HG03565 (cell line): Measurements from ENCODE around the gene GHR.

Experiments used
- ATAC-seq: cut with Tn5 transposase; IDR thresholded peaks from one replicate; pipeline ENCODE4 v1.9.1; 2021; ENCODE audit warnings: mild to moderate bottlenecking, moderate library complexity; ENCODE audit not compliant: unreplicated experiment

GHR gene

DNA sequence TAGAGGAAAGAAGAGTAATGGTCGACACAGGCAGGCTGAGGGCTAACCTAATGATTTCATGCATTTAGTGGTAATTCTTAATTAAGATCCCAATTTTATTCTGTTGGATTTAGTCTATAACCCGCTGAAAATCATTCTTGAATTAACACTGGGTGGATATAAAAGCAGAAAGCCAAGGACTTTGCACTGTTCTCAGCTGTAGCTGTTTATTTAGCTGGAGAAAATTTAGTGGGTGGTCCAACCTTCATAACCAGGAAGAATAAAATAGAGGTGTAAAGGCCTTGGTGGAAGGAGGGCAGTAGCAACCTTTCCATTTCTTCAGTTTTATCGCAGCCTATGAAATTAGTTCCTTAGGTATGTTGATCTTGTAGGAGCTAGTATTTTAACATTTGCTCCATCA lies 92.3 kb downstream of the GHR start:
- ATAC-seq: no peak

DNA sequence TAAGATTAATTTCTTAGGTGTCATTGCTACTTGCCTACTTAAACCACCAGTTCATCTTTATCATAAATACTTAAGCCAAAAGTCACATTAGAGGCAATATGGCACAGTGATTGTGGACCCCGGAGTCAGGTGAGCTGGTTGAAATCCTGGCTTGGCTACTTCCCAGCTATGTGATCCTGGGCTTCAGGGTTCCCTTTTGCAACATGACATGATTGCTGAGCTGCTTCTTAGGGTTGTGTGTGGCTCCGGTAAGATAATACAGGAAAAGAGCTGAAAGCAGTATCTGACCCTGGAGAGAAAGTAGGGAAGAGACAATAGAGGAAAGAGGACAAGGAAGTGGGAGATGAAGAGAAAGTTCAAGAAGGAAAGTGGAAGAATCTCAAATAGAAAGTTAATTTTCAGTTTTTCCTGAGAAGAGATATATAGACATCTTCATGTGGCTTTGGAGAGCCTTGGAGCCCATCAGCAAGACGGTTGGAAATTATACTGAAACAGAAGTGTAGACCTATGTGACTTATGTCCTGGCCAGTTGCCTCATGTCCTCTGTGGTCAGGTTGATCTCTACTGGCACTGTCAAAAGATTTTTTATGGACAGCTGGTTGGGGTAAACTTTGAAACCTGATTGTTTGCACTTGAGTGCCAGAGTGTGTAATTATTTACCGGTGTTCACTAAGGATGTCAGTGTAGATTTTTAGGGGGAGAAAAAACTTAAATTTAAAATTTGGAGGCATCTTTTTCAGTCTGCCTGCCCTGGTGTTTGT lies 93.2 kb downstream of the GHR start:
- ATAC-seq: no peak

DNA sequence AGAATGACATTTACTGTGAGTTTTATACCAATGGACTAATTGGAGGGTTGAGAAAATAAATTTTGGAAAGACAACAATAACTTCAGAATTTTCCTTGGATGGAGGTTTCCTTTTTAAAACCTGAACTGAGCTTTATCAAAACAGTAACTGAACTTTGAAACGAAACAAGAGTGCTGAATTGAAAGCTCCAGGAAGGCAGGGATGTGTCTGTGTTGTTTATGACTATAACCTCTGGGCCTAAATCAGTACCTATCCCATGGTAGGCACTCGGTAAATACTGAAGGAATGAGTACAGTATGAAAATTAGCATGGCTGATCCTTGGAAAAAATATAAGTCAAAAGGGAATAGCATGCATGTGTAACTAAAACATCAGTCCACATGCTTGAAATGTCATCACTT lies 93.9 kb downstream of the GHR start:
- ATAC-seq: no peak

DNA sequence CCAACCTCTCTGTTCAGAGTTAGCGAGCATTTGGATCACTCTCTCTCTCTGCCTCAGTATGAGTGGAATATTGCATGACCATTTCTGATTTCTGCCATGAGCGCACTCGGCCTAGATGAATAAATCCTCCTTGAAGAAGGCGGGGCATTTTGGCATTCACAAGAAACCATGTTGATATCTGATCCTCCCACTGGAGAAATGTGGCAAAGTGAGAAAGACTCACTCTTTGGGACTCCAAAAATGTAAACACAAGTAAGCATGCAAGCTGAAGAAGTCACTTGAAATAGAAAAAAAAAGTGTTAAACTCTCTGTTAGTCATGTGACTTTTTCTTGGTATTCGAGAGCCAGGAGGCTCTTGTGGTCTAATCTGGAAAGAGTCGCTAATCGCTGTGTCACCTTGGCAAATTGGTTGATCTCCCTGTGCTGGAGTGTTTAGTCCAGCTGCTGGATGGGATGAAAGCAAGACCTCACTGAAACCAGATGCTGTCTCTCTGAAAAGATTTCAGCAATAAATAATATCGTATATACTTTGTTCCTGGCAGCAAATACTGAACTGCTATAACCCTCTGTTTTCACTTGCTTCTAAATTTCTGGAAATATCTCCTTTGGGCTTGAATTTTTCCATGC lies 95.5 kb downstream of the GHR start:
- ATAC-seq: no peak

DNA sequence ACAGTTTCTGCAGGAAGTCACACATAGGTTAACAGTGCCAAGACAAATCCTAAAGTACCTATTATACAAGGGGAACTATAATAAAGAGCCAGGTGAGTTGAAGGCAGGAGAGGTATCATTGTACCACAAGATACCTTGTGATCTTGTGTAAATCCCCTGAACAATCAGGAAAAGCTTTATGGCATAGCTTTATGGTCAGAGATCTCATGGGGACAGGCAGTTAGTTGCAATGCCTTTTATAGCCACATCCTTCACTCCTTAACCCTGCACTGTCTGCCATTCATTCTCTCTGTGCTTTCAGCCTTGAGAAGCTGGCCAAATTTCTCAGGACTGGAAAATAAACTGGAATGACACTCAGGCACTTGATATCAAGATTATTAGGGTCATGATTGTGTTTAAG lies 97.0 kb downstream of the GHR start:
- ATAC-seq: no peak

DNA sequence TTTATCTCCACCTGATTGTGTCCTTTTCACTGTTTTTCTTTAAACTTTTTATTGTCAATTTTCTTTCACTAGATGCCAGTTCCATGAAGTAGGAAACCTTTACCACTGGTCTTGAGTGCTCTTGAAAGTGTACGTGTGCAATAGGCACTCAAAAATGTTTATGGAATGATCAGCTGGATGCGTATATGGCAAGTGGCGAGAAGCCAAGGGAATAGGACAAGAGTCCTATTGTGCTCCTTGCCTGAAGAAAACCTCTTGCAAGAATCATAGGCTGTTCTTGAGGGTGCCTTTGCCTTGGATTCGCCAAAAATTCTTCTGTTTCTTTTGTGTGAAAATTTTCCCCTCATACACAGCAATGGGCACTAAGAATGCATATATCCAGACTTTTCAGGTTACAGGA lies 97.7 kb downstream of the GHR start:
- no peak for ATAC-seq

DNA sequence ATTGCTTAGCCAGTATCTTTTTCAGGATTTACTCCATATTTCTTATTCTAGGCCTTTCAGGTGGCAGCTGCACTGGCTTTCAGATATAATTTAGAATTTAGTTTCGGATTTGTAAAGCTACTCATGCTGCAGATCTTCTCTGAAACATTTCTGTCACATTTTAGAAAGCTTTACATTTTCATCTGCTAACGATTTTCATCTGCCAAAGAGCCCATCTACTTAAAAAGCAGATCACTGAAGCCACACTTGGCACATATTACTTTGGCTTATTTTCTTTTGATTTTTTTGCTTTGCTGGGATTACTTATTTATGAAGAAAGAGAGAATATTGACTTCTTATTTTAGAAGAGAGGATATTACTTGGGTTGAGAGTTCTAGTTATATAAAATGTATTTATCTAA lies 98.2 kb downstream of the GHR start:
- ATAC-seq: no peak

DNA sequence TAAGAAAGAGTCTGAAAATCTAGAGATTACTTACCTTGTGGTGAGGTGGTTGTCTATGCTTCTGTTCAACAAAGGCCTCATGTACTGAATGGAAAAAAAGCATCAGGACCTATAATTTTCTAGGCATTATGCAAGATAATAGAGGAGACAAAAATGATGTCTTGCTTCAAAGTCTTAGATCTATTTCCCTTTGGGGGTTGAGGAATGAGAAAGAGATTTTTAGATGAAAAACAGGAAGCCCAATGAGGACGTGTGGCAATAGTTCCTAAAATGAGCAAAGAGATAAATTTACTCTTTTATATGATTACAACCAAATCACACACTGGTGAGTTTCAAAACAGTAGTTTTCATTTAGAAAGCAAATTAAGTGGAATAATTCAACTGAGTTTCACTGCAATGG lies 99.5 kb downstream of the GHR start:
- no peak for ATAC-seq

DNA sequence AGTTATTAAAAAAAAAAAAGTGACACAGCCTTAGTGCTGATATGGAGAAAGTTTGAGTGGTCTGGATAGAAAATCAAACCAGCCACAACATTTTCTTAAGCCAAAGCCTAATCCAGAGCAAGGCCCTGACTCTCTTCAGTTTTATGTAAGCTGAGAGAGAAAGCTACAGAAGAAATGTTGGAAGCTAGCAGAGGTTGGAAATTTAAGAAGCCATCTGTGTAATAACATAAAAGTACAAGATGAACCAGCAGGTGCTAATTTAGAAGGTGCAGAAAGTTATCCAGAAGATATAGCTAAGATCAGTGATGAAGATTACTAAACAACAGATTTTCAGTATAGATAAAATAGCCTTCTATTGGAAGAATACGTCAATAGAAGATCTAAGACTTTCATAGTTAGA lies 102.9 kb downstream of the GHR start:
- no peak for ATAC-seq

DNA sequence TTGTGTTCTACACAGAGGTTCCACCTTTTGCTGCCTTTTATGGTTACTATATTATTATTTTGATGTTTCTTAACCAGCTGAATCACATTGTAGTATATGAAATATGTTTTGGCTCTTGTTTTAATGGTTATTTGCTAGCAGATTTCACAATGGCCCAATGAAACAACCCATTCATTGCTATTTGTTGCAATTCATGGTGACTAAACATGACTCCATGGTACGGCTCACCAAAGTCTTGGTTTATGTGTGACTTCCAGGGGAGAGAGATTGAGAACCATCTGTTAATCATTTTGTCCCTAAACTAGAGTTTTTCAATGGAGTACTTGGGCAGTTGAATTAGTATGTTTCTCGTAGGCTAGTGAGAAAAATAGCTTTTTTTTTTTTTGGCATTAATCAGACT lies 108.4 kb downstream of the GHR start:
- no peak for ATAC-seq

DNA sequence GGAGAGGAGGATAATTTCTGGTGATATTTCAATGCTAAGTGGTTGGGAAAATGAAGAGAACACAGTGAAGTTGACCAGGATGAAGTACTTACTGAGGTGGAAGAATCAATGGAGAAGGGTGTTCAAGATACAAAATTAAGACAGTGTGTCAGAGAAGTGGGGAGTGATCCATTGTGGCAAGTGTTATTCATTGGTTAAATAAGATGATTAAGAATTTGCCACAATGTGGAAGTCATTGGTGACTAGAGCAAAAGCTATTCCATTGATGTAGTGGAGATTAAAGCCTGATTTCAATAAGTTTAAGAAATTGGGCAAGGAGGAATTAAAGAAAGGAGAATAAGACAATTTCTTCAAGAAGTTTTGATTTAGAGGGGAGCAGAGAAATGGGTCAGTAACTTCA lies 118.9 kb downstream of the GHR start:
- ATAC-seq: no peak

DNA sequence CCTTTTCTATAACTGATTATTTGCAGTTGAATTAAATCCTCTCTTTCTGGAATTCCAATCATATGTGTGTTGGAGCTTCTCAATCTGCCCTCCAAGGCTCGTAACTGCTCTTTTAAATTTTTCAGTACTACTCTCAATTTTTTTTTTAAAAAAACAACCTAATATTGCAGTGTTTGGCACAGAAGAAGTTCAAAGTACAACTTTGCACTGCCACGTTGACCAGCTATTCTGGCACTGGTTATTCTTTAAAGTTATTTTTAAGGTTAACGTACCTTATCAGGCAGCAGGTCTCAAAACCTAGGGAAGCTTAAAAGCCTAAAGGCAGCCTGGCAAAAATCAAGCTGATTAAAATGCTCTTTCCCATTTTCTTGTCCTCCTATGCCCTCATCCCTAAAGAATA lies 120.5 kb downstream of the GHR start:
- no peak for ATAC-seq

DNA sequence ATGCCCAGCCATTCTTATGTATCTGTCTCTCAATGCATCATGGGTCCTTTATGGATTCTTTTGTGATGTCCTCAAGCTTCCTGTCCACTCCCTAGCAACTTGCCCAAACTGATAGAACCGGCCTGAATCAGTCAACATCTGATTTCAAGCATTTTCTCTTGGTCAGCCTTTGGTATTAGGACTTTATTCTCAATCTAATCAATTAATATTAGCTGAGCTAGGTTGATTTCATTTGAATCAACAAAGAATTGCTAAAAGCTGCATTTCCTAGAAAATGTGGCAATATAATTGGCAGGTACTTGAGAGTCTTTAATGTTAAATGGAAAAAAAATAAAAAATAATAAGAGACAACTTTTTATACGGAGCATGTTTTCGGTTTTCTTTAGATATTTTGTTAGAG lies 121.8 kb downstream of the GHR start:
- ATAC-seq: no peak

DNA sequence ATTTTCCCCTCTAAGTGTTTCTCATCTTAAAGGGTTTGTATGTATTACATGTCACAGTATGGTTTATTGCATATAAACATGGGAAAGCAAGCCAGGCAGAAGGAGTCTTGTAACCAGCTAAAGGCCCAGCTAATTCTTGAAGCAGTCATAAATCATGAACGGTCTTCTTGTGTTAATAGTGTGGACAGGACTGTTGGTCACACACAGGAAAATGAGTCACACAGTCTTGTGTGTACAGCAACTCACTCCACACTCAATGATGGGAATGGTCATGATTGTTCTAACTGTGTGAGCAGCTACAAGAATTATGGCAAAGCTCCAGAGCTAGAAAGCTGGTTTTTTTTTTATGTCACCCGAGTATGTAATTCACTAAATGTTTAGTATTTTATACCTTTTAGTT lies 123.9 kb downstream of the GHR start:
- no peak for ATAC-seq

DNA sequence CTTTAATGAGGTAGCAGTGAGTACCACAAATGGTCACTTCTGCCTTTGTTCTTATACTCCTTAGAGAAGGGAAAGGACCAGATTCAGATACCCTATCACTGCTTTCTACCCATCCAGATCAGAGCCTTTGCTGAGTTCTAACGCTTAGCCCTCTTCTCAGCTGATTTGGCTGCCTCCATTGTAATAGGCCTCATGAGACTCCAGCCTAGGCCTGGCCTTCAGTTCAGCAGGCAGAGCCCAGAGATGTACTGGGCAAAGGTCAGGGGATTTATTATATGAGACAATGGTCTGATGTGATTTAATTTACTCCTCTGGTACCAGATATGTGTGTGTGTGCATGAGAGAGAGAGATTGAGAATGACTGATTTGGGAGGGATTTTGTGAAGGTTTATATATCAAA lies 124.7 kb downstream of the GHR start:
- no peak for ATAC-seq

DNA sequence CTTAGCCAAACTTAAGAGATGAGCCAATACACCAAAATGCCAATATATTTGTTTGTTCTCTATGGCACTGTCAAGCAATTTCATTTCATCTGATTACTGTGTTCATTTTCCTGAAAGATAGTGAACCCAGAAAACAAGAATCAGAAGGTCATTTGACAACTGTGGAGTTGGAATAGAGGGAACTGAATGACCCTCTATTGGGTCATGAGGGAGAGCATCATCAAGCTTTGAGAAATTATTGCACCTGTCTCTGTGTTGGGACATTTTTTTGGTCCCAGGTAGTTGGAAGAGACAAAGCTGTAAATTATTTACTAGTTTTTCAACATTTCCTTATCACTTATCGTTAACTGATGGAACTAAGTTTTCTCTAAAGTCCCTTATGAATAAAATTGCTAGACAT lies 129.4 kb downstream of the GHR start:
- no peak for ATAC-seq

DNA sequence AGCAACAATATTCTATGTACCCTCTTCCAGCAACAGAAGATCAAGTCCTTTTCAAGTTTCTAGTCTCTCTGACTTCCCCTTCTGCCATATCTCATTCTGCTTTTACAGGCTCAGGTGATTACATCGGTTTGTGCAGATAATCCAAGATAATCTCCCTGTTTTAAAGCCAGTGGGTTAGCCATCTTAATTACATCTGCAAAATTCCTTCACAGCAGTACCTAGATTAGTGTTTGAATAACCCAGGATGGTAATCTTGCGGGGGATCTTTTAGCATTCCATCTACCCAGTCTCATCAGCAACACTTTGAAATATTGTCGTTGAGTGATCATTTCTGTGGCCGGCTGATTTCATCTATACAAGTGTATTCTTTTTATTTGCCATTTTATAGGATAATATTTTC lies 130.2 kb downstream of the GHR start:
- no peak for ATAC-seq

DNA sequence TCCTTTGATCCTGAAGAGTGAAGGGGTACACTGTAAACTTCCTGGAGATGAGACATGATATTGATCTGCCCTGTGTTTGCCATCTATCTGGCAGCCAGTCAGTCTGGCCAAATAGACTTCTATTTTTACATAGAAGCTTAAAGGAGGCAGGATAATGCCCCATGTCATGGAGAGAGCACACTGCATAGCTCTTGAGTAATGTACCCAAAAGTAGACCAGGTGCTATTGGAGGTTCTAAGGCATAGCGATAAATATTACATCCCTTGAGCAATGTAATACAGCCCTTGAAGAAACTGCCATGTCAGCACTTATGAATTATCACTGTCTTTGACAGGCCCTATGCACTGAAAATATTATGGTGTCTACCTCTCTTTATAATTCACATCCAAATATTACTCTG lies 131.8 kb downstream of the GHR start:
- ATAC-seq: no peak

DNA sequence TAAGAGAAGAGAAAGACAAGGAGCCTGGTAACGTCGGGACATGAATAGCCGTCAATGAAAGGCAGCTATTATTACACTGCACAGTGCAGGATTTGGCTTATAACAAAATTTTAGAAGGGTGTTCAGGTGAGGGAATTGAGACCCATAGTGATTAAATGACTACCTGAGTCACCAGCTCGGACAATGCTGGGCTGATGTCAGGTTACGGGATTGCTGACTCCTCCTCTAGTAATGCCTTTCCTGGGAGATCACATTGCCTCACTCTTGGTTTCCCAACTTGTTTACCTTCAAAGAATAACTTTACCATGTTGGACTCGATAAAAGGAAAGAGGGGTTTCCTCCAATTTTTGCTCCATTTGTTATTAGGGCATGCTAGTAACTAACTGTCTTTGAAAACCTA lies 132.6 kb downstream of the GHR start:
- no peak for ATAC-seq

DNA sequence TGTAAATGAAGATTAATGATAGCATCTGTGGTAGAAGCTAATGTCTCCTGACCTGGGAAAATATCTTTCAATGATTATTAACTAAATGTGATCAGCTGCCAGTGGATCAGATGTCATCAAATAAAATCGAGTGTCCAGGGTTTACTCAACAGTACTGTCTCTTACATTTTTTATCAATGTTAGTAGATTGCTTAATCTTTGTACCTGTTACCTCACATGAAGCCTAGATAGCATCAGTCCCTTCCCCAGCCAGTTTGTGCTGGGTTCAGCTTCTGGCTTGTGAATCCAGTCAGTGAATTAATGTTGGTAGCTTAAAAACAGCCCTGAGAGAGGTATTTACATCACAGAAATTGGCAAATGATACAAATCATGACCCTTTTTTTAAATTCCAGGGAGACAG lies 134.4 kb downstream of the GHR start:
- ATAC-seq: no peak

DNA sequence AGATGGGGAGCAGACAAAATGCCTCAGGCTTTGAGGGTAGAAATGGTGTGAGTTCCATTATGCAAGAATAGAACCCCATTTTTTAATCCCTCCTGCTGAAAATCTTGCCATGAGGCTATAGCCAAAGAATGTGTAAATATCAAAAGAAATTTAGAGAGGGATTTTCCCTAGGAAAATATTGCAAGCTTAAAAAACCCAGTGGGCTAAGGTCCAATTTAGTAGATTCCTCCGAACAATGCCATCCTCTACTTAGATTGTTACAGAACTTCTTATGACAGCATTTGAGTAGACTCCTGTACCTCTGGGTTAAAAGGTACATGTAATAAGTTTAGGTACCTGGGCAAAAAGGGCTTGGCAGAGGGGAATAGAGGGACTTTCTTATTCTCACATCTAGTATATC lies 138.4 kb downstream of the GHR start:
- ATAC-seq: no peak

DNA sequence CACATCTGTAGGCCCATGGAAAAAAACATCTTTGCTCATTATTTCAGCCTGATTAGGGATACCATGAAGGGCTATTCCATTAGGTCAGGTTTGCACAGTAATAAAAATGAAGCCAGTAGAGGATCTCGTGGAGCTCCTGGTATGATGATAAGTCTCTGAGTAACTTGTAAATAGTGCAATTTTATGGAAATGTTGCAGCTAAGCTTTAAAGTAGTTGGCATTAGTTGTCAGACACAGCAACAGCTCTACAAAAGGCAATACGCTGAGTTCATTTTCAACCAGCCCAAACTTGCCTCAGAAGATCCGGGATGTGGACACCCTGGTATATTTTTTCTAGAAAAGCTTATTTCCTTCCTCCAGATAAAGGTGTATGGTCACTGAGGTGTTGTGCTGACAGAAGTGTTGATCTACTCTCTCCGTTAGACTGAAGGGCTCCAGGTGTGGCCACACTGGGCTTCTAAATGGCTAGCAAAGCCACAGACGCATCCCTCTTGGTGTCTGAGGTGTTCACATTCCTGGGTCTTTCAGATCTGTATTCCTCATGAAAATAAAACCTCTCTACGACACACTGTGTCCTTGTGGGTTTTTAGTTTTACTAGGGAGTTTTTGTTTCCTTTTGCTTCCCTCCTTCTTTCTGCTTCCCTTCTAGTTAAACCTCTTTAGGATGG lies 141.6 kb downstream of the GHR start:
- no peak for ATAC-seq
